ENCODE measurements around the gene UCP2. TPM values are rescaled to one million over a fixed set of nuclear protein-coding genes. Genes with fewer than 3 reads are reported as not detected.

Gene UCP2
- total and polyA plus RNA-seq, 10 of the 15 experiments (the other 5 are each of a cell fraction or from before 2014, with no cell fraction given) = 32.9 to 248 (median 154) TPM

GRCh38 chr11:74017631-74018030, 35.0 kb upstream of the UCP2 start (continued):
- TF ChIP-seq KDM1A (IDR thresholded peaks at IDR 0.05; ENCODE audit: borderline replicate concordance) (no peak), NFYA (IDR thresholded peaks at IDR 0.05; ENCODE audit: borderline replicate concordance, low read depth, low read length) (no peak), MXI1 (IDR thresholded peaks at IDR 0.05; ENCODE audit: low read depth, low read length) (no peak)

- Histone ChIP-seq H3K9ac (ENCODE audit: control insufficient read depth, insufficient read depth, low read length) (no peak overlapping the region), H3K4me2 (ENCODE audit: control insufficient read depth, insufficient read depth) (no peak overlapping the region), H4K20me1 (ENCODE audit: control insufficient read depth, insufficient read depth) (no peaks in the 10 kb centered on the region), H3K79me2 (ENCODE audit: control insufficient read depth, insufficient read depth, low read length) (no peaks in the 10 kb centered on the region), H3K9me3 (replicated peaks; ENCODE audit: control insufficient read depth, insufficient read depth, low read length) (no peaks in the 10 kb centered on the region), H3K27me3 (replicated peaks in 1 of 2; ENCODE audit: control insufficient read depth in 2 of 2, insufficient read depth in 2 of 2, low read length in 1 of 2) (no peaks in the 10 kb centered on the region), H3K4me3 (no peak overlapping the region), H3K4me1 (ENCODE audit: control insufficient read depth, insufficient read depth, low read length) (peaks cover 32% of the 10 kb centered on the region), H2AFZ (ENCODE audit: control insufficient read depth, low read depth, low read length) (no peak overlapping the region), H3K36me3 (ENCODE audit: control insufficient read depth in 2 of 2, insufficient read depth in 2 of 2, low read length in 1 of 2) (peaks cover 0 to 1% of the 10 kb centered on the region in 2 experiments), H3K27ac (ENCODE audit: control insufficient read depth, insufficient read depth) (no peak overlapping the region)
- 70% methylated on average over 5 of the region's 5 CpGs for WGBS (ENCODE audit: insufficient coverage, insufficient replicate concordance, low lambda C conversion rate, missing lambda C conversion rate)
- DNase-seq (ENCODE audit: low read depth, low spot score) = no peak
- intact Hi-C loops (cut with micrococcal nuclease; ENCODE audit: unreplicated experiment) (no loop called here), in situ Hi-C loops (cut with MboI) (no loop called here)
- SMC1A ChIA-PET (ENCODE audit: uncharacterized antibody, unreplicated experiment) = interaction anchor here (1.7 kb wide), 1 partner anchor 22 kb away, joined by 3 read pairs; no protein-coding TSS in a partner anchor
- RAD21 ChIA-PET (ENCODE audit: unreplicated experiment) = interaction anchor here (1.2 kb wide), 1 partner anchor 37 kb away, joined by 4 read pairs; no protein-coding TSS in a partner anchor
- POLR2A ChIA-PET = interaction anchor here (0.6 kb wide), 1 partner anchor 189 kb away, joined by 3 read pairs; no protein-coding TSS in a partner anchor
- no peak for FAIRE-seq
- no peak for ATAC-seq
- no peak for TF ChIP-seq MEF2B (IDR thresholded peaks at IDR 0.05; ENCODE audit: partially characterized antibody, poor library complexity, severe bottlenecking)
- no peak for TF ChIP-seq ZNF384 (IDR thresholded peaks at IDR 0.05; ENCODE audit: borderline replicate concordance, low read depth, low read length)
- no peak for TF ChIP-seq MTA3 (IDR thresholded peaks at IDR 0.05; ENCODE audit: borderline replicate concordance, low read length)
- no peak for TF ChIP-seq CHD2 (IDR thresholded peaks at IDR 0.05; ENCODE audit: borderline replicate concordance, low read depth, low read length)
- TF ChIP-seq SPI1 (IDR thresholded peaks at IDR 0.05; ENCODE audit: borderline replicate concordance, insufficient read depth, low read depth, low read length) = no peak
- no peak for TF ChIP-seq HDGF (IDR thresholded peaks at IDR 0.05)
- no peak for TF ChIP-seq NR2F1 (conservative IDR thresholded peaks at IDR 0.05)
- TF ChIP-seq SREBF1 (IDR thresholded peaks at IDR 0.05; ENCODE audit: low read length) = no peak
- TF ChIP-seq NFXL1 (IDR thresholded peaks at IDR 0.05; ENCODE audit: borderline replicate concordance) = no peak
- TF ChIP-seq CHD1 (IDR thresholded peaks at IDR 0.05; ENCODE audit: low read depth, low read length) = no peak
- no peak for TF ChIP-seq BCLAF1 (IDR thresholded peaks at IDR 0.05)
- TF ChIP-seq FOS (IDR thresholded peaks at IDR 0.05; ENCODE audit: borderline replicate concordance, extremely low read depth, insufficient read length) = no peak
- TF ChIP-seq RELB (IDR thresholded peaks at IDR 0.05; ENCODE audit: low read depth) = no peak
- no peak for TF ChIP-seq HDAC2 (IDR thresholded peaks at IDR 0.05)
- TF ChIP-seq ZBED1 (IDR thresholded peaks at IDR 0.05; ENCODE audit: borderline replicate concordance) = no peak
- TF ChIP-seq SIN3A (IDR thresholded peaks at IDR 0.05; ENCODE audit: low read depth, low read length) = no peak
- CTCF ChIA-PET = interaction anchor here (0.6 kb wide), 1 partner anchor 220 kb away, joined by 3 read pairs; no protein-coding TSS in a partner anchor
- BruUV-seq (replicated peaks) = no TSS peak
Observed at GRCh38 chr11:74015919-74016684, 33.5 kb upstream of the UCP2 start.

All from GM12878 (cell line).